DMS 273 (cell line): ENCODE measurements around the gene VN1R5.
A peak's percentile ranks its signal among the peaks of the same experiment; 100 is the strongest.
"Not testable (repeated sequence)": the region's sequence is repeated elsewhere in the genome, so short reads cannot be mapped to it uniquely, and the experiment has no call there.

Experiments
- DNase-seq: peaks from one replicate; lab custom pipeline; 2025; ENCODE audit not compliant: unreplicated experiment; lab: John Stamatoyannopoulos, UW

VN1R5 gene

GRCh38 chr1:247255772-247256171, at the start of gene VN1R5:
Gene VN1R5, plus strand, starts transcription at chr1:247256072.
- DNase-seq: not testable (repeated sequence)

DNA sequence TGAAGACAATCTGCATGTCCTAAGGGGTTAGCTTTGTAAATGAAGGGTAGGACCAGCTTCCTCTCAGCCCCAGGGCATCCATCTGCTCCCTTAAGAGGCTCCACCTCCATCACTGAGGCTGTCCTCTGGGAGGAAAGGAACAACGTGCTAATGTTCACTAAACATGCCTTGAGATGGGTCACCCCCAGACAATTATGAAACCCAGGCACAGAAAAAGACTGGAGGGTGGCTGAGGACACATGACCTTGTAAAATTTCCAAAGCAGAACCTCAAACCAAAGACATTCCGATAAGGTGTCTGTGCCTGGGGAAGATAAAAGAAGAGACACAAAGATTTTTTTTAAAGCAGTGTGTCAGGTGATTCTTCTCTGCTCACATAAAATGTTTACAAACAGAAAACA, 46.5 kb upstream of the VN1R5 start:
- DNase-seq: peak; percentile 32

DNA sequence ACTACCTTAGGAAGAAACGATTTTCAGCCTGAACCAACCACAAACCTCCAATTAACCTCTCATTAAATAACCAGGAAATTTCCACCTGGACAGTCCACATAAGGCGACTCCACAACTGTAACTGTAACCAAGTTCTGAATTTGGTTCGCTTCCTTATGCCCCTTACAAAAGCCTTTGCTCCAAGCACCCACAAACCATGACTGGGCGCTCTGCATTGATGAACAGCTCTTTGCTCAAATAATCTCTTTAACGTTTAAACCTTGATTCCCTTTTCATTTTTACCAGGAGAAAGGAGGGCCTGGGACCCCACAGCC, 45.9 kb upstream of the VN1R5 start:
- no peak for DNase-seq

GRCh38 chr1:247210376-247211117, 45.3 kb upstream of the VN1R5 start:
- DNase-seq: peak; percentile 99

DNA sequence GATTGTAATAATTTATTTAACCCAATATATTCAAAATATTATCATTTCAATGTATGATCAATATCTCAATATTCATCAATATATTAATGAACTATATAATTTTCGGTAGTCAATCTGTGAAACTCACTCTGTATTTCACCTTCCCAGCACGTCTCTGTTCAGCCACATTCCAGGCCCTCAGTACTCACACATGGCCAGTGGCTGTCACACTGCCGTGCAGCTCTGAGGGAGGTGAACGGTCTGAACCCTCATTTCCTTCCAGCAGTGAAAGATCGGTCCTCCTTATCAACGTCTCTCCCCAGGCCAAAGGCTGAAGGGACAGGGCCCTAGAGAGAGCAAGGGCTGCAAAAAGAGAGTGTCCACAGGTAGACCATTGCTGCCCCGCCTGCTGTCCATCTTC, 44.5 kb upstream of the VN1R5 start:
- no peak for DNase-seq

DNA sequence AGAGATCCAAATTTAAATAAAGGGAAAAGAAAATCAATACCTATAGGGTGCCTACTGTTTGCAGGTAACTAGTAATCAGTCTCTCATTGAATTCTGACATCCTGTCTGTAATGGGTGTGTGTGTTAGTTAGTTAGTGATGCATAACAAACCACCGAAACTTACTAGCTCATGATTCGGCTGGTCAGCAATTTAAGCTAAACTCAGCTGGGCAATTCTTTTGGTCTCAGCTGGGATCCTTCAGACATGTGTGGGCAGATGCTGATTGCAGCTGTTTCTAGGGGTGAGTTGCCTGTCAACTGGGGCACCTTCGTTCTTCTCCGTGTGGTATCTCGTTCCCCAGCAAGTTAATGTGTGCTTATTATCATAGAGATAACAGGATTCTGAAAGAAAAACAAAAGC, 43.9 kb upstream of the VN1R5 start:
- no peak for DNase-seq

DNA sequence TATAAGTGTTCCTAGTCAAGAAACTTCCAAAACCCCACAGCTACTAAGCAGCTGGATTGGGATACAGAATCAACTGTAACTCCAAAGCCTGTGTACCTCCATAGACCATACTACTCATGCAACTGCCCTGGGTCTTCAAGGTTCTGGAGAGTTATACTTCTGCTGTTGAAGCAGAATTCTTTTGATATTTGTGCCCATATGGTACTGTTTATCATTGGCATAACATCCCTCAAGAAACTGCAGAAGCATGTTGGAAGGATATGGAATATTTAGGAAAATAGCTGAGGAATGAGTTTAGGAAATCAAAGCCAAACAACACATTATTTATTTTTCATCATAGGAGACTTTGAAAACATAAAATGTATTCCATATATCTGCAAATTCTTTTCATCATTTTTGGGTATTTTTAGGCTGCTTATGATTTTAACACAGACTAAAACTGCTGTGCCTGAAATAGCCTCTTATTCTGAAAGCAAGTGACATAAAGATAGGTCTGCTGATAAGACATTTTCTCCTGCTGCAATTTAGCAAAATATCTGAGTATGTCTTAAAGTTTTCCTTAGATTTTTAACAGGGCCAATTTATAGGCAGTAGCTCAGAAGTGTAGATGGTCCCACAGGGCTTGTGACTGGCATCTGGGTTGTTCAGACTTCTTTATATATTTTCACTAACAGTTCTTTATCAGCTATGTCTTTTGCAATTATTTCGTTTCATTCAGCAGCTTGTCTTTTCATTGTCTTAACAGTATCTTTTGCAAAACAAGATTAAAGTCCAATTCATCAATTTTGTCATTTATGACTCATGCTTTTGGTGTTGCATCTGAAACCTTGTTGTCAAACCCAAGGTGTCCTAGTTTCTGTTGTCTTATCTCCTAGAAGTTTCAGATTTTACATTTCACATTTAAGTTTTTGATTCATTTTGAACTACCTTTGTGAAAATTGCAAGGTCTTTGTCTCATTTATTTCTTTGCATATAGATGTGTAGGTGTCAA, 43.0 kb upstream of the VN1R5 start:
- DNase-seq: no peak

- peak; percentile 47 for DNase-seq
Observed at GRCh38 chr1:247216261-247216660, 39.6 kb upstream of the VN1R5 start.

- DNase-seq: no peak
Observed at GRCh38 chr1:247218121-247218651, 37.7 kb upstream of the VN1R5 start.

- DNase-seq: not testable (repeated sequence)
Observed at GRCh38 chr1:247220280-247220679, 35.6 kb upstream of the VN1R5 start.

DNA sequence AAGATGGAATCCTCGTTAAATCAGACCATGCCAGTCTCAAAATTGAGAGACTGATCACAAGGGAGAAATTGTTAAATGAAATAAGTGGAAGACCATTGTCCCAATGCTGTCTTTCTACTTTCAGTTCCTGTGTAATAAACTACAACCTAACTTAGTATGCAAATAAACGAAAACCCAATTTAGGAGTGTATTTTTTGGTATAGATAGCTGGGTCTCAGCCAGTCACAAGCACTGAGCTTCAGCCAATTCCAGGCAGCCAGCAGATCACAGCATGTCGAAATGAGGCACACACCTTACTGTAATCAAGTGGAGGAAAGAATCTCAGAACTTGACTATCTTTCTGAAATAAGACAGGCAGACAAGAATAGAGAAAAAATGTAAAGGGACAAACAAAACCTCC, 33.0 kb upstream of the VN1R5 start:
- no peak for DNase-seq

DNA sequence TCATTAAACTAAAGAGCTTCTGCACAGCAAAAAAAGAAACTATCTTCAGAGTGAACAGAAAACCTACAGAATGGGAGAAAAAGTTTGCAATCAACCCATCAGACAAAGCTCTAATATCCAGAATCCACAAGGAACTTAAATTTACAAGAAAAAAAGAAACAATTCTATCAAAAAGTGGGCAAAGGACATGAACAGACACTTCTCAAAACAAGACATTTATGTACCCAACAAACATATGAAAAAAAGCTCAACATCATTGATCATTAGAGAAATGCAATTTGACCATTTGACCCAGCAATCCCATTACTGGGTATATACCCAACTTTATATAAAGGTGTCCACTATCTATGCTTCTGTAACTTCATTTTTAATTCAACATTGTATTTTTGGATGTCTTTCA, 31.1 kb upstream of the VN1R5 start:
- no peak for DNase-seq

DNA sequence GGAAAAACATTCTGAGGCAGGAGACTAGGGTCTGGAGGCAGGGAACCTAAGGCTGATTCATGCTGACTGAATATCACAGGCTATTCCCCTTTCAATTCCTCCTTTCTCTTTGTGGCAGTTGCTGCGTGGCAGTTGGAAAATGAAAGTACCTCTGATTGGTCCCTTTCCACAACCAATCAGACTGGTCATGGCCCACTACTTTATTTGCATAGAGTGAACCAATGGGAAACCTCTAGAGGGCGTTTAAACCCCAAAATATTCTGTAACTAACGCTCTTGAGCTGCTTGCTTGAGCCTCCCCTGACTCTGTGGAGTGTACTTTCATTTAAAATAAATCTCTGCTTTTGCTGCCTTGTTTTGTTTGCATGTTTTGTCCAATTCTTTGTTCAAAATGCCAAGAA, 27.7 kb upstream of the VN1R5 start:
- DNase-seq: peak; percentile 21

DNA sequence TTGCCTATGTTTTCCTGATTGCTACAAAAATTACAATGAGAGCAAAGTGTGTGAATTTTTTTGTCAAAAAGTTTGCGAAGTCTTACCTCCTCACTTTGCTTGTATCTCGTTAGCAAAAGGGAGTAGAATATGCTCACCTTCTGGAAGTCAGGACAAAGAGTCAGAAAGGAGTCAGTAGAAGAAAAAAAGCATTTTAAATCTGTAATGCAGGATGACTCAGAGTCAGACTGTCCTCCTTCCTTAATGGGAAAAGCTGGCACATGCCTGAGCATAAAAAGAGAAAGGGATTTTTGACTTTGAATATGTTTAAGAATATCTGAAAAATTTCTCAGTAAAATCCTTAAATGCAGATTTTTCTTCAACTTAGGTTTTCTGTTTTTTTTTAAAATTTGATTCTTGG, 14.2 kb upstream of the VN1R5 start:
- DNase-seq: no peak

DNA sequence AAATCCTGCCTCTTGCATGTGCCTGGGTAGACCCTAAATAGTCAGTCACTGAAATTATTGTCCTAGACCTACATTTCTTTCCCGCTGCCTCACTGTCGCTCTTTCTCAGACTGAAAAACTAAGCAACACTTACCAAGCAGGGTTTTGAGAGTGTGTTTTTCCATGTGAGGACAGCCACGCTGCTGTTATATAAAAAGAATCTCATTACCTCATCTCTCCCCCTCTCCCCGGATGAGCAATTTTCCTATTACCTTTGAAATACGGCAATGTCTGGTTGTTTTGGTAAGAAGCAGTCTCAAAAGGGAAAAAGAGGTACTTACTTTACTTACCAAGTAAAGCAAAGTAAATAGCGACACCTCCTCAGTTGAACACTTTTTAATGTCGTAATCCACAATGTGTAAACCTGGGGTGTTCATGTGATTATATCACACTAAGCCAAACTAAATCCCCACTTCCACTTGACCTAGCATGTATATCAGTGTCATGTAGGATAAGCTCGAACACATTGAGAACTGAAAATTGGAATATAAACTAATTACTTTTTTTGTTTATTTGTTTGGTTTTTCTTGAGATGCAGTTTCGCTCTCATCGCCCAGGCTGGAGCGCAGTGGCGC, 12.2 kb upstream of the VN1R5 start:
- DNase-seq: no peak

- DNase-seq: no peak
Observed at GRCh38 chr1:247246325-247247115, 9.4 kb upstream of the VN1R5 start.

- no peak for DNase-seq
Observed at GRCh38 chr1:247247568-247247967, 8.3 kb upstream of the VN1R5 start.

- DNase-seq: no peak
Observed at GRCh38 chr1:247266053-247266452, 10.2 kb downstream of the VN1R5 start.

DNA sequence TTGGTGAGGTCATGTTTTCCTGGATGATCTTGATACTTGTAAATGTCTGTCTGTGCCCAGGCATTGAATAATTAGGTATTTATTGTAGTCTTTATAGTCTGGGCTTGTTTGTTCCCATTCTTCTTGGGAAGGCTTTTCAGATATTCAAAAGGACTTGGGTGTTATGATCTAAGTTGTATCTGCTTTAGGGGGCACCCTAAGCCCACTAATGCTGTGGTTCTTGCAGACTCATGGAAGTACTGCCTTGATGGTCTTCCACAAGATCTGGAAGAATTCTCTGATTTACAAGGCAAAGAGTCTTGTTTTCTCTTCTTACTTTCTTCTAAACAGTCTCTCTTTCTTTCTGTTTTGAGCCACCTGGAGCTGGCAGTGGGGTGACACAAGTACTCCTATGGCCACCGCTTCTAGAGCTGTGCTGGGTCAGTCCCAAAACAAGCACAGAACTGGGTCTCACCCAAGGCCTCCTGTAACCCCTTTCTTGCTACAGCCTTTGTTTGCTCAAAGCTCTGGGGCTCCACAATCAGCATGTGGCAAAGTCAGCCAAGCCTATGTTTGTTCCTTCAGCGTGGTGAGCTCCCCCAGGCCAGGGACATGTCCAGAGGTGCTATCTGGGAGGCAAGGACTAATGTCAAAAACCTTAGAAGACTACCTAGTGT, 12.6 kb downstream of the VN1R5 start:
- DNase-seq: peak; percentile 20

DNA sequence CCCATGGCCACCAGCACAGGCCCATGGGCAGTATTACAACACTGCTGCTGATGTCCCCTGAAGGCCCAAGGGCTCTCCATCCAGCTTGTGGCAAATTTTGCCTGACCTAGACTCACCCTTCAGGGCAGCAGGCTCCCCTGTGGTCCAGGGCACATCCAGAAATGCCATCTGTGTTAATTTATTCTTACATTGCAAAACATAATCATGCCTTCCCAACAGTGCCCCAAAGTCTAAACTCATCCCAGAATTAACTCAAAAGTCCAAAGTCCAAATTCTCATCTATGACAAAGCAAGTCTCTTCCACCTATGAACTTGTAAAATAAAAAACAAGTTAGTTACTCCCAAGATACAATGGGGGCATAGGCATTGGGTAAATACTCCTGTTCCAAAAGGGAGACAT, 13.3 kb downstream of the VN1R5 start:
- DNase-seq: no peak
